Activated CD8-positive, alpha-beta T cell treated with anti-CD3 and anti-CD28 coated beads, Interleukin-2, amount 10 ng/mL, durations not matched to agents 7 days and 5 days (primary cell): ENCODE measurements around the gene TRIM29. TPM values are rescaled to one million over a fixed set of nuclear protein-coding genes. Genes with fewer than 3 reads are reported as not detected.

ENCODE experiments used
- total RNA-seq, 2 experiments: library from RNA; stranded (reverse); gene quantifications; one replicate each; pipeline ENCODE4 v1.2.3, GENCODE V29; 2021

Gene TRIM29
- total RNA-seq, 2 experiments from 2014 or later: not detected

Other genes with a start within 250 kb of the TRIM29 start
- gene OAF, start 72.9 kb upstream of the TRIM29 start, total RNA-seq: 1 to 10 TPM; 5.3 TPM
- gene POU2F3, start 102.0 kb upstream of the TRIM29 start, total RNA-seq: not detected
- gene TLCD5, start 187.2 kb upstream of the TRIM29 start, total RNA-seq: under 1 TPM; 0.08 TPM
- 10 to 100 TPM in 1 of 2 experiments, 1 to 10 TPM in 1; 9.6 to 10.0 TPM for gene ARHGEF12, start 198.3 kb upstream of the TRIM29 start, total RNA-seq